Stimulated activated naive CD8-positive, alpha-beta T cell treated with anti-CD3 and anti-CD28 coated beads, Interleukin-15, amount 100 ng/mL, for 72 hours (primary cell): ENCODE data around the gene ZNF787.
"Not testable (repeated sequence)": the region's sequence is repeated elsewhere in the genome, so short reads cannot be mapped to it uniquely, and the experiment has no call there.

Source experiments
- ATAC-seq: fragments of 150-1000 bp; cut with Tn5 transposase; 2 replicates; pipeline ENCODE4 v1.10.0; 2021; ENCODE audit warnings: mild to moderate bottlenecking, moderate library complexity
- DNase-seq, 2 donors: peaks; one replicate each; pipeline ENCODE4 v3.0.0; 2021 to 2022
- H3K27ac Mint-ChIP-seq, 2 donors: one replicate each; pipeline ENCODE4 v1.8.0; 2022; ENCODE audit warnings: mild to moderate bottlenecking in 2 of 2, mixed read lengths in 2 of 2, moderate library complexity in 2 of 2
- H3K27me3 Mint-ChIP-seq: one replicate; pipeline ENCODE4 v1.8.0; 2022; ENCODE audit warnings: mixed read lengths
- H3K4me1 Mint-ChIP-seq: one replicate; pipeline ENCODE4 v1.8.0; 2022; ENCODE audit warnings: mild to moderate bottlenecking, mixed read lengths
- H3K4me3 Mint-ChIP-seq, 2 donors: one replicate each; pipeline ENCODE4 v1.8.0; 2022; ENCODE audit warnings: mild to moderate bottlenecking in 2 of 2, mixed read lengths in 2 of 2, moderate library complexity in 1 of 2
- H3K9me3 Mint-ChIP-seq, 2 donors: one replicate each; pipeline ENCODE4 v1.8.0; 2022; ENCODE audit warnings: mixed read lengths in 2 of 2

The ZNF787 gene

GRCh38 chr19:56105831-56106396, 15.2 kb downstream of the ZNF787 start:
- H3K9me3 Mint-ChIP-seq, DNase-seq, ATAC-seq, H3K27me3 Mint-ChIP-seq: not testable (repeated sequence)
- Mint-ChIP-seq H3K4me1 (peaks cover 77% of the 10 kb centered on the region), H3K4me3 (peak overlapping the region; percentile 7 to 65), H3K27ac (peak overlapping the region in 1 of 2 donors; percentile 94)

DNA sequence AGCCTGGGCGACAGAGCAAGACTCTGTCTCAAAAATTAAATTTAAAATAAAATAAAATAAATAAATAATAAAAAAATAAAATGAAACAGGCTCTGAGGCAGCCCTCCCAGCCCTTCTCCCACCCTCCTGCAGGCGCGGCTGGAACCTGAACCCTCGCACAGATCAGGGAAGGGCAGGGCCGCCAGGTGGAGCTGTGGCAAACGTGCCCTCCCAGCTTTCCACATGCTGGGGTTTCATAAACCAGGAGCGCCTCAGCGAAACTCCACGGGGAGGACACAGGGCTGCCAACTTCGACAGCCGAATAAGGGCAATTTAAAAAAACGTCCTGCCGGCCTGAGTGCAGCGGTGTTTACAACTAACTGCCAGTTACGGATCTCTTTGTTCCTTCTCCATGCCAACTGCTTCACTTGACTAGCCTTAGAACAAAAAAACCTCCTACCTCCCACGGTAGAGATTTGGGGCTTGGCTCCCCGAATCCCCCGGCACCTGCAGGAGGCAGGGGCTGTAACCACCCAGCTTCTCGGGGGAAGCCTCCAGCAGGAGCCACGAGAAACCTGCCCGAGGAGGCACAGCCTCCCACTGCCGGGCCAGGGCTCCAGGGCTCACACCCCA, 15.9 kb downstream of the ZNF787 start:
- H3K4me1 Mint-ChIP-seq = peaks cover 70% of the 10 kb centered on the region
- H3K4me3 Mint-ChIP-seq = peak overlapping the region in 1 of 2 donors; percentile 53
- H3K27ac Mint-ChIP-seq = peak overlapping the region in 1 of 2 donors; percentile 76
- ATAC-seq (peak; percentile 58), DNase-seq (peak in 1 of 2 donors; percentile 28)
- no peaks in the 10 kb centered on the region for H3K9me3 Mint-ChIP-seq
- H3K27me3 Mint-ChIP-seq = no peaks in the 10 kb centered on the region

GRCh38 chr19:56104423-56104822, 16.7 kb downstream of the ZNF787 start:
- ATAC-seq (no peak), DNase-seq (no peak)
- Mint-ChIP-seq H3K27me3 (no peaks in the 10 kb centered on the region), H3K4me3 (no peak overlapping the region), H3K9me3 (no peaks in the 10 kb centered on the region), H3K27ac (no peak overlapping the region), H3K4me1 (peaks cover 66% of the 10 kb centered on the region)

DNA sequence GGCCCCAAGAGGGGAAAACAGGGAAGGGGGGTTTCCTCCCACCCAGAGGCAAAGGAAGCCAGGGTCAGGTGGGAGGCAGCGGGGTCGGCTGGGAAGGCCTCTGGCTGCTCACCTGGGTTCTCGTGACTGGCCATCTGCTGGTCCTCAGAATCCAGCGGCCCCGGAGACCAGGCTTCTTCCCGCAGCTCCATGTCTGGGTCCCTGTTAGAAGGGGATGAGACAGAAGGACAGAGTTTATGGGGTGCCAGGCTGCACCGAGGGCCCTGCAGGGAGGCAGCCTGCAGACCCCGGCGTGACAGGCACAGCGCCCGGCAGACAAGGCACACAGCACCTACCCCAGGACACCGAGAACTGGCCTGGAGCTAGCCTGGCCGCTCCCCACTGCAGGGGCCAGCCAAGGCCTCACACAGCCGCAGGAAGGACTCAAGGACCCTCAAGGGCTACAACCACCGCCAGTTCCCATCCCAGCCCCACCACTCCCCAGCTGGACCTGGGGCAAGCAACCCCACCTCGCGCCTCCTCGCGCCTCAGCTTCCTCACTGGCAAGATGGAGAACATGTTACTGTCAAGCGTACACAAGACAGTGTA, 18.0 kb downstream of the ZNF787 start:
- peaks cover 53% of the 10 kb centered on the region for H3K4me1 Mint-ChIP-seq
- DNase-seq = no peak
- ATAC-seq = no peak
- H3K27me3 Mint-ChIP-seq = no peaks in the 10 kb centered on the region
- no peak overlapping the region for H3K4me3 Mint-ChIP-seq
- H3K27ac Mint-ChIP-seq = no peak overlapping the region
- H3K9me3 Mint-ChIP-seq = no peaks in the 10 kb centered on the region

- ATAC-seq = no peak
- peak overlapping the region in 1 of 2 donors; percentile 71 for H3K27ac Mint-ChIP-seq
- peaks cover 41% of the 10 kb centered on the region for H3K4me1 Mint-ChIP-seq
- H3K4me3 Mint-ChIP-seq = no peak overlapping the region
- DNase-seq = no peak
- no peaks in the 10 kb centered on the region for H3K9me3 Mint-ChIP-seq
- no peaks in the 10 kb centered on the region for H3K27me3 Mint-ChIP-seq
Measured at GRCh38 chr19:56101746-56102535, 19.2 kb downstream of the ZNF787 start.

- Mint-ChIP-seq H3K27ac (no peak overlapping the region), H3K4me3 (no peak overlapping the region), H3K4me1 (peaks cover 33% of the 10 kb centered on the region), H3K27me3 (no peaks in the 10 kb centered on the region), H3K9me3 (no peaks in the 10 kb centered on the region)
- ATAC-seq = no peak
- no peak for DNase-seq
Measured at GRCh38 chr19:56101095-56101494, 20.0 kb downstream of the ZNF787 start.

- no peak overlapping the region for H3K4me3 Mint-ChIP-seq
- no peak for ATAC-seq
- H3K9me3 Mint-ChIP-seq = no peaks in the 10 kb centered on the region
- H3K27ac Mint-ChIP-seq = peak overlapping the region; percentile 19 to 85
- peaks cover 23% of the 10 kb centered on the region for H3K4me1 Mint-ChIP-seq
- no peak for DNase-seq
- no peaks in the 10 kb centered on the region for H3K27me3 Mint-ChIP-seq
Measured at GRCh38 chr19:56099638-56100539, 21.2 kb downstream of the ZNF787 start.

DNA sequence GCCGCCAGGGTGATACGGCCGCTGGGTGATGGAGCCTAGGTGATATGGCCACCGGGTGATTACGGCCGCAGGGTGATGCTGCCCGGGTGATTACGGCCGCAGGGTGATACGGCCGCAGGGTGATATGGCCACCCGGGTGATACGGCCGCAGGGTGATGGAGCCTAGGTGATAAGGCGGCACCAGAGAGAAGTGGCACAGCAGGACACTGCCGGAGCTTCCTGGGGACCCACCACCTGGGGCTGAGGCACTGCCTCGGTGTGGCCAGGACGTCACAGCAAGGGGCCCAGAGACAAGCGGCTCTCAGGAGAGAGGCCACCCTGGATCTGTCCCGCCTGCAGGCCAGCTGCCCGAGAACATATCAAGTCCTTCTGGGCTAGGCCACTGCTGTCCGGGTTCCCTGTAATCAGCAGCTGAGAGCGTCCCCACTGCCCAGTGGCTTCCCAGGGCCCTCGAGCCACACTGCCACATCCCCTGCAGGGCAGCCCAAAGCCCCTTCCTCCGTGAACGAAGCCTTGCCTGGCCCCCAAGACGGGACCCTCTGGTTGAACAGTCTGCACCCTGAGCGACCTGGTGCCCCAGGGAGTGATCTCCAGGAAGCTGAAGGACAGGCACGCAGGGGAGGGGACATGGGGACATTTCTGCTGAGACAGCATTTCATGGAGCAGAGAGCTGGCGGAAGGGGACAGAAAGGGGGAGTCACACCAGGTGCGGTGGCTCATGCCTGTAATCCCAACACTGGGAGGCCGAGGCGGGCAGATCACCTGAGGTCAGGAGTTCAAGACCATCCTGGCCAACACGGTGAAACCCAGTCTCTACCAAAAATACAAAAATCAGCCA, 22.1 kb downstream of the ZNF787 start:
- Mint-ChIP-seq H3K27ac (peak overlapping the region in 1 of 2 donors; percentile 85), H3K27me3 (no peaks in the 10 kb centered on the region), H3K4me1 (peaks cover 16% of the 10 kb centered on the region), H3K9me3 (no peaks in the 10 kb centered on the region), H3K4me3 (no peak overlapping the region)
- no peak for ATAC-seq
- DNase-seq = no peak

- not testable (repeated sequence) for H3K27me3 Mint-ChIP-seq, DNase-seq, H3K27ac Mint-ChIP-seq, H3K4me3 Mint-ChIP-seq, ATAC-seq, H3K9me3 Mint-ChIP-seq
- peaks cover 16% of the 10 kb centered on the region for H3K4me1 Mint-ChIP-seq
Measured at GRCh38 chr19:56098237-56098636, 22.9 kb downstream of the ZNF787 start.

- Mint-ChIP-seq H3K27ac (no peak overlapping the region), H3K27me3 (no peaks in the 10 kb centered on the region), H3K4me1 (peaks cover 17% of the 10 kb centered on the region), H3K9me3 (peaks cover 0 to 10% of the 10 kb centered on the region in 2 donors), H3K4me3 (no peak overlapping the region)
- DNase-seq = no peak
- no peak for ATAC-seq
Measured at GRCh38 chr19:56097776-56098175, 23.3 kb downstream of the ZNF787 start.

DNA sequence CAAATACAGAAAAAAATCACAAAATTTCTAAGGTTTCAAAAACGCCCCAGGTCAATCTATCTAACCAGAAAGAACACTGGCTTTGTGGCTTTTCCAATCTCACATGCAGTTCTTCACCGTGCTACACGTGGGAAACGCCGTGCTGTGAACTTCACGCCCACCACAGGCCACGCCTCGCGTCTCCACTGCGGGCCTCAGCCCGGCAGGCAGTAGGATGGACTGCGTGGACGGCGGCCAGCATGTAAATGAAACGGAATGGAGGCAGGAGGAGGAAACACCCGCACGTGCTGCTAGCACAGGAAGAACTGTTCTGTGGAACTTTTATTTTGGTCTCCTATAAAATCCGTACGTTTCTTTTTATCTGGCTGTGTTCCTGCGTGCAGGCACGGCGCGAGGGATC, 23.8 kb downstream of the ZNF787 start:
- peaks cover 17% of the 10 kb centered on the region for H3K4me1 Mint-ChIP-seq
- H3K9me3 Mint-ChIP-seq = peaks cover 0 to 14% of the 10 kb centered on the region in 2 donors
- no peak overlapping the region for H3K4me3 Mint-ChIP-seq
- no peaks in the 10 kb centered on the region for H3K27me3 Mint-ChIP-seq
- no peak overlapping the region for H3K27ac Mint-ChIP-seq
- DNase-seq (no peak), ATAC-seq (no peak)

- no peak overlapping the region for H3K27ac Mint-ChIP-seq
Measured at GRCh38 chr19:56096665-56097064, 24.4 kb downstream of the ZNF787 start.

GRCh38 chr19:56094449-56094848, 26.6 kb downstream of the ZNF787 start:
- Mint-ChIP-seq H3K4me1 (peaks cover 16% of the 10 kb centered on the region), H3K27ac (no peak overlapping the region), H3K27me3 (no peaks in the 10 kb centered on the region), H3K9me3 (peaks cover 0 to 14% of the 10 kb centered on the region in 2 donors), H3K4me3 (no peak overlapping the region)
- ATAC-seq (no peak), DNase-seq (no peak)

More at GRCh38 chr19:56096665-56097064, 24.4 kb downstream of the ZNF787 start:
- DNase-seq (no peak), ATAC-seq (no peak)
- H3K27me3 Mint-ChIP-seq = no peaks in the 10 kb centered on the region
- H3K4me1 Mint-ChIP-seq = peaks cover 20% of the 10 kb centered on the region
- H3K4me3 Mint-ChIP-seq = no peak overlapping the region
- H3K9me3 Mint-ChIP-seq = peaks cover 0 to 14% of the 10 kb centered on the region in 2 donors
